BJ (cell line): ENCODE results near the gene DOK1. TPM values are rescaled to one million over a fixed set of nuclear protein-coding genes. Genes with fewer than 3 reads are reported as not detected.
"Not testable (repeated sequence)": the region's sequence is repeated elsewhere in the genome, so short reads cannot be mapped to it uniquely, and the experiment has no call there.

Source experiments
- CTCF ChIA-PET: fragments of 350-600 bp; formaldehyde crosslinking; extraction: SDS; loops from one replicate; lab custom pipeline; 2021; ENCODE audit warnings: antibody characterized with exemption, inconsistent platforms; lab: Yijun Ruan, JAX
- POLR2A ChIA-PET: fragments of 300-600 bp; sonication (Branson Sonifier 250); formaldehyde crosslinking; extraction: SDS; loops from one replicate; lab custom pipeline; 2021; ENCODE audit warnings: antibody characterized with exemption; lab: Charles Lee
- DNase-seq: peaks from one replicate; pipeline ENCODE4 v3.0.0-alpha.2; 2011; ENCODE audit warnings: low read depth
- H3K27me3 ChIP-seq: 2 replicates; pipeline ENCODE4 v1.6.0; 2011; ENCODE audit warnings: low read length; ENCODE audit not compliant: control insufficient read depth, insufficient read depth
- H3K36me3 ChIP-seq: 2 replicates; pipeline ENCODE4 v1.5.1; 2011; ENCODE audit warnings: low read length; ENCODE audit not compliant: control insufficient read depth, insufficient read depth
- H3K4me3 ChIP-seq: 2 replicates; pipeline ENCODE4 v1.5.1; 2011; ENCODE audit warnings: low read depth, mild to moderate bottlenecking, control low read depth, low read length
- polyA plus RNA-seq: library from polyadenylated mRNA; depleted of rRNA; stranded (reverse); fragments of >200 nt; gene quantifications from 2 replicates; pipeline ENCODE4 v1.2.3, GENCODE V29; 2011
- TF ChIP-seq, protein P1 (sequence below): IDR thresholded peaks from 2 replicates; pipeline ENCODE4 v1.5.1; 2011; ENCODE audit warnings: low read depth, mild to moderate bottlenecking, control low read depth, inconsistent platforms, low read length, moderate library complexity; ENCODE audit not compliant: insufficient read depth

Gene DOK1
- polyA plus RNA-seq, 1 experiment: 28.7 TPM

DNA sequence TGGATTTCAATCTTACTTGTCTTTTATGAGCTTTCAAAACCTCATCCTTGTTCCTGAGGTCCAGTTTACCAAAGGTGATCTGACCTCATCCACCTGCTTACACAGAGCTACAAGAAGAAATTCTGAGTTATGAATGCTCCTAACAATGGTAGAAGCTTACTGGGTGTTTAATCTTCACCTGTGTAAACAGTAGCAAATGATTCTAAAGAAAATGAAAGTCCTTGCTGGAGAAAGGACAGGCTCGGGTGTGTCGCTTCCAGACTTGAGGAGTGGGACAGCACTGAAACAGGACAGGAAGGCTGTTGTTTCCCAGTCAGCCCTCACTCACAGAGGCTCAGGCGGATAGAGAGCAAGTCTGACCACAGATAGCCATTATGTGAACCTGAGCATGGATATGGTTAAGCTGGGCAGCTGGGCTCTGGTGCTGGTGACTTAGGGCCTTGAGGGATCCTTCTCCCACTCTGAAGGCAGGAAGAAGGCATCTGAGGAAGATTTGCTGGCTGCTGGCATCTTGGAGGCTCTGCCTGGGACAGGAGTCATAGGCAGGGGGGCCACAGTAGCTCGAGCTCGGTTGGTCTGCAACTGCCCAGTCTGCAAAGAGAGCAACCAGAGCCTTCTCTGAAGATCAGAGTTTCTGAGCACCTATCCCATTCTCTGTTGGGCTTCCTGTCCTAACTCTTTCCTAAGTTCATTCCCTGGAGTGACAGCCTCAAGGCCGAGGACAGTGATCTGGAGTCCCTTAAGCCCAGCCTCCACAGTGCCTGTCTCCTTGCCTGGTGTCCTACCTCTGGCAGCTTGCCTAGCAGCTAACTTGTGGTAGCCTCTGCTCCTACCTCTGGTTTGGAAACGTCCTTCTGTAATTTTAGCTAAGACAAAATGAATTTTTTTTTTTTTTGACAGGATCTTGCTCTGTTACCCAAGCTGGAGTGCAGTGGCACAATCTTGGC is 4.0 kb downstream of the DOK1 start:
- TF ChIP-seq, protein P1, sequence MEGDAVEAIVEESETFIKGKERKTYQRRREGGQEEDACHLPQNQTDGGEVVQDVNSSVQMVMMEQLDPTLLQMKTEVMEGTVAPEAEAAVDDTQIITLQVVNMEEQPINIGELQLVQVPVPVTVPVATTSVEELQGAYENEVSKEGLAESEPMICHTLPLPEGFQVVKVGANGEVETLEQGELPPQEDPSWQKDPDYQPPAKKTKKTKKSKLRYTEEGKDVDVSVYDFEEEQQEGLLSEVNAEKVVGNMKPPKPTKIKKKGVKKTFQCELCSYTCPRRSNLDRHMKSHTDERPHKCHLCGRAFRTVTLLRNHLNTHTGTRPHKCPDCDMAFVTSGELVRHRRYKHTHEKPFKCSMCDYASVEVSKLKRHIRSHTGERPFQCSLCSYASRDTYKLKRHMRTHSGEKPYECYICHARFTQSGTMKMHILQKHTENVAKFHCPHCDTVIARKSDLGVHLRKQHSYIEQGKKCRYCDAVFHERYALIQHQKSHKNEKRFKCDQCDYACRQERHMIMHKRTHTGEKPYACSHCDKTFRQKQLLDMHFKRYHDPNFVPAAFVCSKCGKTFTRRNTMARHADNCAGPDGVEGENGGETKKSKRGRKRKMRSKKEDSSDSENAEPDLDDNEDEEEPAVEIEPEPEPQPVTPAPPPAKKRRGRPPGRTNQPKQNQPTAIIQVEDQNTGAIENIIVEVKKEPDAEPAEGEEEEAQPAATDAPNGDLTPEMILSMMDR: no peak
- H3K27me3 ChIP-seq: no peaks in the 10 kb centered on the region
- no peak overlapping the region for H3K4me3 ChIP-seq
- DNase-seq: no peak
- ChIA-PET POLR2A (no interaction called here), CTCF (interaction anchor here (1.3 kb wide), 1 partner anchor 8 kb away, joined by 3 read pairs; no protein-coding TSS in a partner anchor)
- peaks cover 4% of the 10 kb centered on the region for H3K36me3 ChIP-seq

DNA sequence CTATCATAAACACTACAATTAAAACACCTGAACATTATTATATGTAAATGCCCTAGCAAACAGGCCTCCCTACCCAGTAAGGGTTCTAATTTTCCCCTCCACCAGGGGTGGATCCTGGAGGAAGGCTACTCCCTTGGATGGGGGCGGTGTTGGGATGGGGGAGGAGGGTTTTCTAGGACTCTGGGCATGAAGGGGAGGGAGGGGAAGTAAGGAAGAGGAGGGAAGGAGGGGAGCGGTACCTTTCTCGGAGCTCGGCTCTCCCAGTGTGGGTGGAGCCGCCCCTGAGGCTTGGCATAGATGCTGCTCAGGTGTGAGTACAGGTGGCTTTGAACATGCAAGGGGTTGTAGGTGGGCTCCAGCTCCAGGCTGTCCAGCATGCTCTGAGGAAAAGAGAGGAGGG is 5.4 kb downstream of the DOK1 start:
- DNase-seq: no peak
- peaks cover 4% of the 10 kb centered on the region for H3K36me3 ChIP-seq
- no peaks in the 10 kb centered on the region for H3K27me3 ChIP-seq
- POLR2A ChIA-PET: no interaction called here
- TF ChIP-seq, protein P1: no peak
- H3K4me3 ChIP-seq: no peak overlapping the region
- CTCF ChIA-PET: interaction anchor here (0.6 kb wide), 1 partner anchor 15 kb away, joined by 3 read pairs; no protein-coding TSS in a partner anchor

DNA sequence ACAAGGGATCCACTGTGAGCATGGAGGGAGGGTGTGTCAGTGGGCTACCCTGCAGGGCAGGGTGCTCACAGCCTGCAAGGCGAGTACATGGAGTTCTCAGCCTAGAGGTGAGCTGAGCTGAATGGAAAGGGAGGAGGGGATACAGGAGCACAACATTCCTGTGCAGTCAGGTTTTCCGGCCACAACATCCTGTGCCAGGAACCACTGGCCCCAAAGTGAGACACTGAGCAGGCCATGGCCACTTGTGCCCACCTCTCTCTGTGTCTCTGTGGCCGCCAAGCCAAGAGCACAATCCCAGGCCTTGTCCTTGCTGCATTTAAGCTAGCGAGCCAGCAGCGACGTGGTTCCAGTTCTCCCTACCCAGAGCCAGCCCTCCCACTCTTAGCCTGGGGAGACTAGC is 6.1 kb downstream of the DOK1 start:
- Histone ChIP-seq H3K27me3 (no peaks in the 10 kb centered on the region), H3K36me3 (peaks cover 4% of the 10 kb centered on the region), H3K4me3 (no peak overlapping the region)
- DNase-seq: no peak
- TF ChIP-seq, protein P1: no peak
- CTCF ChIA-PET: no interaction called here
- POLR2A ChIA-PET: no interaction called here

DNA sequence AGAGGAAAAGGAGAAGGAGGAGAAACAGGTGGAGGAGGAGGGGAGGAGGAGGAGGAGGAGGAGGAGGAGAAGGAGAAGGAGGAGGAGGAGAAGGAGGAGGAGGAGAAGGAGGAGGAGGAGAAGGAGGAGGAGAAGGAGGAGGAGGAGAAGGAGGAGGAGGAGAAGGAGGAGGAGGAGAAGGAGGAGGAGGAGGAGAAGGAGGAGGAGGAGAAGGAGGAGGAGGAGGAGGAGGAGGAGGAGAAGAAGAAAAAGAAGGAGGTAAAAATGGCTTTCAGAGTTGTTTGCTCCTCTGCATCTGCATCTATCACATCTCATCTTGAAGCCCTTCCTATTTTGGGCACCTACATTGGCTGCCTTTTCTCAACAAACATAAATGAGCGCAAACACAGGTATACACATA is 6.5 kb downstream of the DOK1 start:
- CTCF ChIA-PET, H3K27me3 ChIP-seq, H3K36me3 ChIP-seq, DNase-seq, POLR2A ChIA-PET, H3K4me3 ChIP-seq: not testable (repeated sequence)

DNA sequence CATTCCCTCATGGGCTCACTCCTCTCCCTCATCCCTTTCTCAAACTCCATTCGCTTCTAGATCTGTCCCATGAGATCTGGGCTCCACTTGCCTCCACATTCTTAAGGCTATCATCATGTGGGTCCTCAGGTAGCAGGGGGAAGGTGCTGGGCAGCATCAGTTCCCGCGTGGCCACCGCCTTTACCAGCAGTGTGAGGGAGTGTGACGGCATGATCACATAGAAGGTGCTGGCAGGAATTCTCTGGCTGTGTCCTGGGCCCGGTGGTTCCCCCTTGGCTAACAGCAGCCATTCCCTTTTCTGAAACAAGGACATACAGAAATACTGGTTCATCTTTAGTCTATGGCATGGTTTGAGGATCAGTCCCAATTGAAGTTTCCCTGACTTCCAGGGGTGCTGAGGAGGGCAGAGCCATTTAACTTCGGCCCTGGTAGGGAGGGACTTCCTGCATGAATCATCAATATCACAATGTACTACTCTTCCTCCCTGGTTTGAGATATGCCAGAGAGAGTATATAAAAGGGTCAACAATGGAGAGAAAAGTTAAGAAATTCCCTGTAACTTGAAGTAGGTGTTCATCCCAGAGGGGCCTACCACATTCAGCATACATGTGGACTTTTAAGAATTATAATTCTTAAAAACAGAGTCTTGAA is 7.7 kb downstream of the DOK1 start:
- ChIA-PET POLR2A (no interaction called here), CTCF (interaction anchor here (0.7 kb wide), 1 partner anchor 297 kb away, joined by 3 read pairs; no protein-coding TSS in a partner anchor)
- H3K4me3 ChIP-seq: no peak overlapping the region
- no peaks in the 10 kb centered on the region for H3K36me3 ChIP-seq
- TF ChIP-seq, protein P1: no peak
- DNase-seq: no peak
- H3K27me3 ChIP-seq: no peaks in the 10 kb centered on the region
